KG1 (cell line): Measurements from ENCODE around the gene COL6A6.
"Not testable (repeated sequence)": the region's sequence is repeated elsewhere in the genome, so short reads cannot be mapped to it uniquely, and the experiment has no call there.

ENCODE experiments used
- DNase-seq: peaks from one replicate; lab custom pipeline; 2025; lab: John Stamatoyannopoulos, UW

COL6A6 gene

DNA sequence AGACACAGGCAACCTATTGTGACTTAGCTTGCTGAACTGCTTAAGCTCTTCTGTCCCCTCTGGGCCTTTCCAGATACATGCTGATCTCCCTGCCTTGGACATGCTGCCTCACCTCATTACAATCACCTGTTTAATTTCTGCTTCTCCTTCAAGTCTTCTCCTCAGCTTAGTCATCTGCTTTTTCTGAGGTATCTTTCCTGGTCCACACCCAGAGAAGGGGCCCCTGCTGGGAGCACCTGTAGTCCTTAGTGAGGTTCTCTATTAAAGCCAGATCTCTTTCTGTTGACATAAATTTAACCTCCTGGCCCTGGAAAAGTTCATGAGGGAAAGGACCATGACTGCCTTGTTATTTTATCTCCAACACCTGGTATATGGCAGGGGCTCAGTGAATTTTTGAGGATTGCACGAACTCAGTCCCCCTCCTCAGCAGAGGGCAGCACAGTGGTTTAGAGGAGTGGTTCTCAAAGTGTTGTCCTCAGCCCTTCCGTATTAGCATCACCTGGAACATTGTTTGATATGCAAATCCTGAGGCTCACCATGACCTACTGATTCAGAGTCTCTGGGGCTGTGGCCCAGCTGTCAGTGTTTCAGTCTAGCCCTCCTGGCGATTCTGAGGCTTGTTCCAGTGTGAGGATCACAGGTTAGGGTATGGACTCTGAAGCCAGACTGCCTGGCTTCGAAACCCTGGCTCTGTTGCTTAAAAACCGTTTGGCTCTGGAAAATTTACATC is 12.7 kb downstream of the COL6A6 start:
- no peak for DNase-seq

DNA sequence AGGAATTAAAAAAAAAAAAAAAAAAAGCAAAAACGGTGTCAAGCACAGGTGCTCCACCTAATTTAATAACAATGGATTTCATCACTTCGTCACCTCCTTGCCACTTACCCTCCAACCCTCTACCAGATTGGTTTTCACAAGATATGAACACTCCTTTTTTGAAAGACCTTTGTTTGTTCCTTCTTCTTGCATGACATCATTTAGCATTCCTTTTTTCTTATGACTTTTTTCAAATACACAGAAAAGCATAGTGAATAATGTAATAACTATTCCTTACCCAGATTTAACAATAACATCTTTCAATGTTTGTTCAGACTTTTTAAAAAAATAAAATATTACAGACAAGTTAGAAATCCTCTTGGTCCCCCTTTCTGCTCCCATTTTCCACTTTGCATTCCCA is 16.3 kb downstream of the COL6A6 start:
- DNase-seq = no peak

- no peak for DNase-seq
Measured at GRCh38 chr3:130537673-130538304, 20.8 kb downstream of the COL6A6 start.

DNA sequence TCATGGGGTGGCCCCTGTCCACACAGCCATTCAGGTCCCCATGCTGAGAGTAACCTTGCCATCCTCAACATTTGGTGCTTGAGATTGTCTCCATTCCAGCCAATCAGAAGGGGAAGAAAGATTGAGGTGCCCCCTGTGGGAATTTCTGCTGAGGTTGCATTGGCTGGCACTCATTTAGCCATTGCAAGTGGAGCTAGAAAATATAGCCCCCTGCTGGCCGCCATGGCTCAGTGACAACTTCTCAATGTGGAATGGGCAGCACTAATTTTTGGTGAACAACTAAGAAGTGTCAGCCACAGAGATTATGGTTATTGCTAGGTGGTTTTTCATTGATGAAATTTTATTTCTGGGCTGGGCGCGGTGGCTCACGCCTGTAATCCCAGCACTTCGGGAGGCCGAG is 22.0 kb downstream of the COL6A6 start:
- peak; percentile 21 for DNase-seq

- no peak for DNase-seq
Measured at GRCh38 chr3:130543322-130543721, 26.3 kb downstream of the COL6A6 start.

- no peak for DNase-seq
Measured at GRCh38 chr3:130546920-130547679, 30.1 kb downstream of the COL6A6 start.

- DNase-seq = not testable (repeated sequence)
Measured at GRCh38 chr3:130547680-130548065, 30.7 kb downstream of the COL6A6 start.

DNA sequence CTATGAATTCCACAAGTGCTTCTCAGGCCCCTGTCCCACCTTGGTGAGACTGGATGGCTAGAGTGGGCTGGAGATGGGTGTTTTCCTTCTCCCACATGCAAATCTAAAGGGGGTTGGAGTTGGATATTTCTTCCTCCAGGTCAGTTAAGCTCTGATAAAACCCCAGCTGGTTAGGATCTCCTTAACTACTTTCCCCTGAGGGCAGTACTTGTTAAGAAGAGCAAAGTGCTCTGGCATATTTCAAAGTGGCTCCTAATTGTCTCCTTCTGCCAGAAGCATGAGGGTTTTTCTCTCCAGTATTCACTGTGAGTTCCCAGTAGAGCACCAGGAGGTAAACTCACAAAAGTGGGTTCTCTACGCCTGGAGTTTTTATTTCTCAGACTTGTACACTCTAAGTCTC is 31.4 kb downstream of the COL6A6 start:
- no peak for DNase-seq

DNA sequence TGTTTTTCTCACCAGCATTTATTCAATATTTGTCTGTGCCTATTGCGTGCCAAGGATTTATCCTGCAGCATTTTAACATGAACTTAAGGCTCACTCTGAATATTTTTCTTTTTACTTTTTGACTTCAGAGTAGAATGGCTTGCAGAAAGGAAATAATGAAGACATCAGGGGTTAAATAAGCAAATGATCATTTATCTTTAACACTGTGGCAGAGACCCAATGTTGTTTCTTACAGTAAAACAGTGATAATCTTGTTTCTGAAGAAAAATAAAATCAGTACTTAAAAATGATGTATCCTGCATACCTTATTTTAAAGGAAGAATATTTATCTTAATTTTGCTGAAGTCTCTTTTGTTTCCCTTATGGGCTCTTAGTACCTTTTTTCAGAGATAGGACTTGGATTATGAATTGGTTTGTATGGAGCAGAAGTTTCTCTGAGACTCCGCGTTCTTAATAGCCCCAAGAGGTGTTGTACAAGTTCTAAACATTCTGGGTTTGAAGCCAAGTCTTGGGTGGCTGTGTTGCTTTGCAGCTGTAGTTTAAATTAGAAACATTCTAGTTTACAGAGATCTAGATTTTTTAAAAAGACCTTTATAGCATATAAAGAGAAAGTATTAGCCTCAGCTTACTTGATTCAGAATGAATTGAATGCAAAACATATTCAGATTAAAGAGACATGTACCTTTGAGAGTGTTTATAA is 40.5 kb downstream of the COL6A6 start:
- DNase-seq = no peak

DNA sequence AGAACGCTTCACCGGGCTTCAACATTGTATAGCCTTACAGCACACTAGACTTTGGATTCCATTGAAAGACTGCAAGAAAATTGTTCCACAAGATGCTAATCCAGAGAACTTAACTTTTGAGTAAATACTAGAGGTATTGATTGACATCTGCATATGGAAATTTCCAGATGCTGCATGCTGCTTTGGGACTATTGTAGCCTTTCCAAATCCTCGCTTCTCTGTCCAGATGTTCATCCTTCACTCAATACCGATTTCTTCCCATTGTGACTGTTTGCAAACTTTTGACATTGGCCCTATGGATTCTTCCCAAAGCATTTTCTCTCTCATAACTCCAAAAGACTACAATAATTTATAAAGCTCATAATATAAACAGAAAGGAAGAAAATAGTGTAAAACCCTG is 41.4 kb downstream of the COL6A6 start:
- DNase-seq = no peak

DNA sequence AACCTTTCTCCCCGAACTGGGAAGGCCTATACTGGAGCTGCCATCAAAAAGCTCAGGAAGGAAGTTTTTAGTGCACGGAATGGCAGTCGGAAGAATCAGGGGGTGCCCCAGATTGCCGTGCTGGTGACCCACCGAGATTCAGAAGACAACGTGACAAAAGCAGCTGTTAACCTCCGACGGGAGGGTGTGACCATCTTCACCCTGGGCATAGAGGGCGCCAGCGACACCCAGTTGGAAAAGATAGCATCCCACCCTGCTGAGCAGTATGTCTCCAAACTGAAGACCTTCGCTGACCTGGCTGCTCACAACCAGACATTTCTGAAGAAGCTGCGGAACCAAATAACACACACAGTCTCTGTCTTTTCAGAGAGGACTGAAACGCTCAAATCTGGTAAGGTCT is 48.2 kb downstream of the COL6A6 start:
- no peak for DNase-seq
